ENCODE results near the gene MYO6.

MYO6 gene

GRCh38 chr6:75849329-75850025, 100.4 kb downstream of the MYO6 start:
- H3K4me3 ChIP-seq (ENCODE audit: insufficient read length, low read depth), result no peak overlapping the region
- no peaks in the 10 kb centered on the region for H3K4me1 ChIP-seq (ENCODE audit: insufficient read depth, insufficient read length)
- TF ChIP-seq SUZ12 (IDR thresholded peaks at IDR 0.05; ENCODE audit: extremely low read depth, insufficient read depth, insufficient read length) (no peak), ZNF274 (IDR thresholded peaks at IDR 0.05; ENCODE audit: low read depth, low read length) (no peak), YY1 (IDR thresholded peaks at IDR 0.05; ENCODE audit: insufficient read depth, insufficient read length) (no peak)
- DNase-seq (ENCODE audit: low read depth, low spot score), result no peak
- no peaks in the 10 kb centered on the region for H3K9me3 ChIP-seq (ENCODE audit: insufficient read depth, low read length)
- no peaks in the 10 kb centered on the region for H3K27me3 ChIP-seq (ENCODE audit: insufficient read depth, insufficient read length)
- no peak overlapping the region for H3K9ac ChIP-seq (ENCODE audit: insufficient read length, low read depth)
- no peaks in the 10 kb centered on the region for H3K36me3 ChIP-seq (ENCODE audit: insufficient read depth, insufficient read length, low read length)

- TF ChIP-seq SUZ12 (IDR thresholded peaks at IDR 0.05; ENCODE audit: extremely low read depth, insufficient read depth, insufficient read length) (no peak), ZNF274 (IDR thresholded peaks at IDR 0.05; ENCODE audit: low read depth, low read length) (no peak), YY1 (IDR thresholded peaks at IDR 0.05; ENCODE audit: insufficient read depth, insufficient read length) (no peak)
- Histone ChIP-seq H3K9me3 (ENCODE audit: insufficient read depth, low read length) (no peaks in the 10 kb centered on the region), H3K9ac (ENCODE audit: insufficient read length, low read depth) (no peak overlapping the region), H3K4me1 (ENCODE audit: insufficient read depth, insufficient read length) (no peaks in the 10 kb centered on the region), H3K27me3 (ENCODE audit: insufficient read depth, insufficient read length) (no peaks in the 10 kb centered on the region), H3K36me3 (ENCODE audit: insufficient read depth, insufficient read length, low read length) (no peaks in the 10 kb centered on the region), H3K4me3 (ENCODE audit: insufficient read length, low read depth) (no peak overlapping the region)
- DNase-seq (ENCODE audit: low read depth, low spot score), result no peak
Observed at GRCh38 chr6:75850026-75850833, 101.2 kb downstream of the MYO6 start.

GRCh38 chr6:75852721-75853120, 103.7 kb downstream of the MYO6 start:
- Histone ChIP-seq H3K4me3 (ENCODE audit: insufficient read length, low read depth) (no peak overlapping the region), H3K9me3 (ENCODE audit: insufficient read depth, low read length) (no peaks in the 10 kb centered on the region), H3K27me3 (ENCODE audit: insufficient read depth, insufficient read length) (no peaks in the 10 kb centered on the region), H3K4me1 (ENCODE audit: insufficient read depth, insufficient read length) (no peaks in the 10 kb centered on the region), H3K9ac (ENCODE audit: insufficient read length, low read depth) (no peak overlapping the region), H3K36me3 (ENCODE audit: insufficient read depth, insufficient read length, low read length) (no peaks in the 10 kb centered on the region)
- DNase-seq (ENCODE audit: low read depth, low spot score), result no peak
- TF ChIP-seq ZNF274 (IDR thresholded peaks at IDR 0.05; ENCODE audit: low read depth, low read length) (no peak), SUZ12 (IDR thresholded peaks at IDR 0.05; ENCODE audit: extremely low read depth, insufficient read depth, insufficient read length) (no peak), YY1 (IDR thresholded peaks at IDR 0.05; ENCODE audit: insufficient read depth, insufficient read length) (no peak)

- H3K36me3 ChIP-seq (ENCODE audit: insufficient read depth, insufficient read length, low read length), result no peaks in the 10 kb centered on the region
- H3K4me1 ChIP-seq (ENCODE audit: insufficient read depth, insufficient read length), result no peaks in the 10 kb centered on the region
Observed at GRCh38 chr6:75853806-75854205, 104.8 kb downstream of the MYO6 start.

GRCh38 chr6:75855052-75855451, 106.0 kb downstream of the MYO6 start:
- no peak for TF ChIP-seq ZNF274 (IDR thresholded peaks at IDR 0.05; ENCODE audit: low read depth, low read length)
- TF ChIP-seq SUZ12 (IDR thresholded peaks at IDR 0.05; ENCODE audit: extremely low read depth, insufficient read depth, insufficient read length), result no peak
- no peak for TF ChIP-seq YY1 (IDR thresholded peaks at IDR 0.05; ENCODE audit: insufficient read depth, insufficient read length)
- Histone ChIP-seq H3K9me3 (ENCODE audit: insufficient read depth, low read length) (no peaks in the 10 kb centered on the region), H3K4me1 (ENCODE audit: insufficient read depth, insufficient read length) (no peaks in the 10 kb centered on the region), H3K36me3 (ENCODE audit: insufficient read depth, insufficient read length, low read length) (no peaks in the 10 kb centered on the region), H3K9ac (ENCODE audit: insufficient read length, low read depth) (no peak overlapping the region), H3K27me3 (ENCODE audit: insufficient read depth, insufficient read length) (no peaks in the 10 kb centered on the region), H3K4me3 (ENCODE audit: insufficient read length, low read depth) (no peak overlapping the region)
- peak; percentile 33 for DNase-seq (ENCODE audit: low read depth, low spot score)

More at GRCh38 chr6:75853806-75854205, 104.8 kb downstream of the MYO6 start:
- TF ChIP-seq SUZ12 (IDR thresholded peaks at IDR 0.05; ENCODE audit: extremely low read depth, insufficient read depth, insufficient read length), result no peak
- TF ChIP-seq ZNF274 (IDR thresholded peaks at IDR 0.05; ENCODE audit: low read depth, low read length), result no peak
- TF ChIP-seq YY1 (IDR thresholded peaks at IDR 0.05; ENCODE audit: insufficient read depth, insufficient read length), result no peak
- no peaks in the 10 kb centered on the region for H3K27me3 ChIP-seq (ENCODE audit: insufficient read depth, insufficient read length)
- no peak for DNase-seq (ENCODE audit: low read depth, low spot score)
- no peak overlapping the region for H3K9ac ChIP-seq (ENCODE audit: insufficient read length, low read depth)
- no peaks in the 10 kb centered on the region for H3K9me3 ChIP-seq (ENCODE audit: insufficient read depth, low read length)
- no peak overlapping the region for H3K4me3 ChIP-seq (ENCODE audit: insufficient read length, low read depth)

- TF ChIP-seq ZNF274 (IDR thresholded peaks at IDR 0.05; ENCODE audit: low read depth, low read length) (no peak), SUZ12 (IDR thresholded peaks at IDR 0.05; ENCODE audit: extremely low read depth, insufficient read depth, insufficient read length) (no peak), YY1 (IDR thresholded peaks at IDR 0.05; ENCODE audit: insufficient read depth, insufficient read length) (no peak)
- H3K9ac ChIP-seq (ENCODE audit: insufficient read length, low read depth), result no peak overlapping the region
- no peak for DNase-seq (ENCODE audit: low read depth, low spot score)
- H3K27me3 ChIP-seq (ENCODE audit: insufficient read depth, insufficient read length), result no peaks in the 10 kb centered on the region
- H3K4me1 ChIP-seq (ENCODE audit: insufficient read depth, insufficient read length), result no peaks in the 10 kb centered on the region
- H3K9me3 ChIP-seq (ENCODE audit: insufficient read depth, low read length), result no peaks in the 10 kb centered on the region
- H3K36me3 ChIP-seq (ENCODE audit: insufficient read depth, insufficient read length, low read length), result no peaks in the 10 kb centered on the region
- H3K4me3 ChIP-seq (ENCODE audit: insufficient read length, low read depth), result no peak overlapping the region
Observed at GRCh38 chr6:75856902-75857301, 107.9 kb downstream of the MYO6 start.

GRCh38 chr6:75863001-75863400, 114.0 kb downstream of the MYO6 start:
- Histone ChIP-seq H3K4me3 (ENCODE audit: insufficient read length, low read depth) (no peak overlapping the region), H3K36me3 (ENCODE audit: insufficient read depth, insufficient read length, low read length) (peaks cover 3% of the 10 kb centered on the region), H3K9me3 (ENCODE audit: insufficient read depth, low read length) (no peaks in the 10 kb centered on the region), H3K4me1 (ENCODE audit: insufficient read depth, insufficient read length) (no peaks in the 10 kb centered on the region), H3K9ac (ENCODE audit: insufficient read length, low read depth) (no peak overlapping the region), H3K27me3 (ENCODE audit: insufficient read depth, insufficient read length) (no peaks in the 10 kb centered on the region)
- no peak for DNase-seq (ENCODE audit: low read depth, low spot score)
- no peak for TF ChIP-seq YY1 (IDR thresholded peaks at IDR 0.05; ENCODE audit: insufficient read depth, insufficient read length)
- no peak for TF ChIP-seq ZNF274 (IDR thresholded peaks at IDR 0.05; ENCODE audit: low read depth, low read length)
